ENCODE measurements around the gene MCIDAS. TPM values are rescaled to one million over a fixed set of nuclear protein-coding genes. Genes with fewer than 3 reads are reported as not detected.

MCIDAS gene
- total and polyA plus RNA-seq, 2 of the 13 experiments (the other 11 are each of a cell fraction or from before 2014, with no cell fraction given) = not detected

DNA sequence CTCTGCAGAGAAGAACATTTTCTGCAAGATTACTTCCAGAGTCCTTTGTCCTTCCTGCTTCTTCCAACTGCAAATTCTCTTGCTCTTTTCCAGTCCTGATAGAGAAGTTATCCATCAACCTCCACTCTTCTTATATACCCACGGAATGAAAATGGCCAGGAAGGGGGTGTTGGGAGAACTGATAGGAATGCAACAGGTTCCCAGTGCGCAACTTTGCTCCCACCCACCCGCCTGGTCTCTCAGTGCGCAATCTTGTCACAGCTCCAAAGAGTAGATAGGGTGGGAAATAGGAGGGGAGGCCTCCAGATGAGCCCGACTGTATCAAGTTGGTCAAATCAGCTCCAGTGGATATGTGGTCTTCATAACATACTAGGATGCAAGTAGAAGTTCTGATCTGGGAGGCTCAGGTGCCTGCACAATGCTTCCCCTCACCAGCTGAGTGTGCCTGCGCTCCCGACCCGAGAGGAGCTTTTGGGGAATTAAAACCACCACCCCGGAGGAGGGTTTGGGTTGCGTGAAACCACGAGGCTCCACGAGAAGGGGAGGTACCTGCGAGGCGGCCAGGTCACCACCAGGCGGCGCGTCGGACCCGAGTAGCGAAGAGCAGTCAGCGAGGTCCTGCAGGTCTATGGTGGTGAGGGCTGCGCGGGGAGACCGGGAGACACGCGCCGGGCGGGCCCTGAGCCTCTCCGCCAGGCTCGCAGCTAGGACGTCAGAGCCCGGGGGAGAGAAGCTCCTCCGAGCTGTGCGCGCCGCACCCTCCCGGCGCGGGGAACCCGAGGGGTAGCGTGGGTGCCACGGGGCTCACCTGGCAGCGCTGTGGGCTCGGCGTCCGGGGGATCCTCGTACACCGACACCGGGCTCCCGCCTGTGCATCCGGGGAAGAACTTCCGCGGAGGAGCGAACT is 835 bp downstream of the MCIDAS start (continued):
- TF ChIP-seq, protein P1, sequence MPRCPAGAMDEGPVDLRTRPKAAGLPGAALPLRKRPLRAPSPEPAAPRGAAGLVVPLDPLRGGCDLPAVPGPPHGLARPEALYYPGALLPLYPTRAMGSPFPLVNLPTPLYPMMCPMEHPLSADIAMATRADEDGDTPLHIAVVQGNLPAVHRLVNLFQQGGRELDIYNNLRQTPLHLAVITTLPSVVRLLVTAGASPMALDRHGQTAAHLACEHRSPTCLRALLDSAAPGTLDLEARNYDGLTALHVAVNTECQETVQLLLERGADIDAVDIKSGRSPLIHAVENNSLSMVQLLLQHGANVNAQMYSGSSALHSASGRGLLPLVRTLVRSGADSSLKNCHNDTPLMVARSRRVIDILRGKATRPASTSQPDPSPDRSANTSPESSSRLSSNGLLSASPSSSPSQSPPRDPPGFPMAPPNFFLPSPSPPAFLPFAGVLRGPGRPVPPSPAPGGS (CRISPR knock-in tag; IDR thresholded peaks at IDR 0.05) = no peak; the same call in 1 of the 2 replicates
- no peak for TF ChIP-seq SOX6 (IDR thresholded peaks at IDR 0.05)
- peak; percentile 25; the same call in 1 of the 2 replicates for TF ChIP-seq SOX6 (CRISPR knock-in tag; IDR thresholded peaks at IDR 0.05)
- no peak for TF ChIP-seq RXRB (CRISPR knock-in tag; IDR thresholded peaks at IDR 0.05; ENCODE audit: borderline replicate concordance)
- TF ChIP-seq, protein P2, sequence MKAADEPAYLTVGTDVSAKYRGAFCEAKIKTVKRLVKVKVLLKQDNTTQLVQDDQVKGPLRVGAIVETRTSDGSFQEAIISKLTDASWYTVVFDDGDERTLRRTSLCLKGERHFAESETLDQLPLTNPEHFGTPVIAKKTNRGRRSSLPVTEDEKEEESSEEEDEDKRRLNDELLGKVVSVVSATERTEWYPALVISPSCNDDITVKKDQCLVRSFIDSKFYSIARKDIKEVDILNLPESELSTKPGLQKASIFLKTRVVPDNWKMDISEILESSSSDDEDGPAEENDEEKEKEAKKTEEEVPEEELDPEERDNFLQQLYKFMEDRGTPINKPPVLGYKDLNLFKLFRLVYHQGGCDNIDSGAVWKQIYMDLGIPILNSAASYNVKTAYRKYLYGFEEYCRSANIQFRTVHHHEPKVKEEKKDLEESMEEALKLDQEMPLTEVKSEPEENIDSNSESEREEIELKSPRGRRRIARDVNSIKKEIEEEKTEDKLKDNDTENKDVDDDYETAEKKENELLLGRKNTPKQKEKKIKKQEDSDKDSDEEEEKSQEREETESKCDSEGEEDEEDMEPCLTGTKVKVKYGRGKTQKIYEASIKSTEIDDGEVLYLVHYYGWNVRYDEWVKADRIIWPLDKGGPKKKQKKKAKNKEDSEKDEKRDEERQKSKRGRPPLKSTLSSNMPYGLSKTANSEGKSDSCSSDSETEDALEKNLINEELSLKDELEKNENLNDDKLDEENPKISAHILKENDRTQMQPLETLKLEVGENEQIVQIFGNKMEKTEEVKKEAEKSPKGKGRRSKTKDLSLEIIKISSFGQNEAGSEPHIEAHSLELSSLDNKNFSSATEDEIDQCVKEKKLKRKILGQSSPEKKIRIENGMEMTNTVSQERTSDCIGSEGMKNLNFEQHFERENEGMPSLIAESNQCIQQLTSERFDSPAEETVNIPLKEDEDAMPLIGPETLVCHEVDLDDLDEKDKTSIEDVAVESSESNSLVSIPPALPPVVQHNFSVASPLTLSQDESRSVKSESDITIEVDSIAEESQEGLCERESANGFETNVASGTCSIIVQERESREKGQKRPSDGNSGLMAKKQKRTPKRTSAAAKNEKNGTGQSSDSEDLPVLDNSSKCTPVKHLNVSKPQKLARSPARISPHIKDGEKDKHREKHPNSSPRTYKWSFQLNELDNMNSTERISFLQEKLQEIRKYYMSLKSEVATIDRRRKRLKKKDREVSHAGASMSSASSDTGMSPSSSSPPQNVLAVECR (CRISPR knock-in tag; IDR thresholded peaks at IDR 0.05; ENCODE audit: borderline replicate concordance) = peak; percentile 36; the same call in 1 of the 2 replicates
- TF ChIP-seq, protein P3, sequence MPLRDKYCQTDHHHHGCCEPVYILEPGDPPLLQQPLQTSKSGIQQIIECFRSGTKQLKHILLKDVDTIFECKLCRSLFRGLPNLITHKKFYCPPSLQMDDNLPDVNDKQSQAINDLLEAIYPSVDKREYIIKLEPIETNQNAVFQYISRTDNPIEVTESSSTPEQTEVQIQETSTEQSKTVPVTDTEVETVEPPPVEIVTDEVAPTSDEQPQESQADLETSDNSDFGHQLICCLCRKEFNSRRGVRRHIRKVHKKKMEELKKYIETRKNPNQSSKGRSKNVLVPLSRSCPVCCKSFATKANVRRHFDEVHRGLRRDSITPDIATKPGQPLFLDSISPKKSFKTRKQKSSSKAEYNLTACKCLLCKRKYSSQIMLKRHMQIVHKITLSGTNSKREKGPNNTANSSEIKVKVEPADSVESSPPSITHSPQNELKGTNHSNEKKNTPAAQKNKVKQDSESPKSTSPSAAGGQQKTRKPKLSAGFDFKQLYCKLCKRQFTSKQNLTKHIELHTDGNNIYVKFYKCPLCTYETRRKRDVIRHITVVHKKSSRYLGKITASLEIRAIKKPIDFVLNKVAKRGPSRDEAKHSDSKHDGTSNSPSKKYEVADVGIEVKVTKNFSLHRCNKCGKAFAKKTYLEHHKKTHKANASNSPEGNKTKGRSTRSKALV (CRISPR knock-in tag; IDR thresholded peaks at IDR 0.05) = peak; percentile 81; the same call in 1 of the 2 replicates
- TF ChIP-seq, protein P4, sequence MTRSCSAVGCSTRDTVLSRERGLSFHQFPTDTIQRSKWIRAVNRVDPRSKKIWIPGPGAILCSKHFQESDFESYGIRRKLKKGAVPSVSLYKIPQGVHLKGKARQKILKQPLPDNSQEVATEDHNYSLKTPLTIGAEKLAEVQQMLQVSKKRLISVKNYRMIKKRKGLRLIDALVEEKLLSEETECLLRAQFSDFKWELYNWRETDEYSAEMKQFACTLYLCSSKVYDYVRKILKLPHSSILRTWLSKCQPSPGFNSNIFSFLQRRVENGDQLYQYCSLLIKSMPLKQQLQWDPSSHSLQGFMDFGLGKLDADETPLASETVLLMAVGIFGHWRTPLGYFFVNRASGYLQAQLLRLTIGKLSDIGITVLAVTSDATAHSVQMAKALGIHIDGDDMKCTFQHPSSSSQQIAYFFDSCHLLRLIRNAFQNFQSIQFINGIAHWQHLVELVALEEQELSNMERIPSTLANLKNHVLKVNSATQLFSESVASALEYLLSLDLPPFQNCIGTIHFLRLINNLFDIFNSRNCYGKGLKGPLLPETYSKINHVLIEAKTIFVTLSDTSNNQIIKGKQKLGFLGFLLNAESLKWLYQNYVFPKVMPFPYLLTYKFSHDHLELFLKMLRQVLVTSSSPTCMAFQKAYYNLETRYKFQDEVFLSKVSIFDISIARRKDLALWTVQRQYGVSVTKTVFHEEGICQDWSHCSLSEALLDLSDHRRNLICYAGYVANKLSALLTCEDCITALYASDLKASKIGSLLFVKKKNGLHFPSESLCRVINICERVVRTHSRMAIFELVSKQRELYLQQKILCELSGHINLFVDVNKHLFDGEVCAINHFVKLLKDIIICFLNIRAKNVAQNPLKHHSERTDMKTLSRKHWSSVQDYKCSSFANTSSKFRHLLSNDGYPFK (CRISPR knock-in tag; IDR thresholded peaks at IDR 0.05; ENCODE audit: borderline replicate concordance) = peak; percentile 43; the same call in 1 of the 2 replicates
- TF ChIP-seq SP5 (CRISPR knock-in tag; IDR thresholded peaks at IDR 0.05; ENCODE audit: borderline replicate concordance, low read depth) = no peak
- TF ChIP-seq CCDC6 (CRISPR knock-in tag; IDR thresholded peaks at IDR 0.05) = peak; percentile 51; the same call in 1 of the 2 replicates
- TF ChIP-seq PAF1 (CRISPR knock-in tag; IDR thresholded peaks at IDR 0.05) = no peak
- TF ChIP-seq EHMT2 (IDR thresholded peaks at IDR 0.05; ENCODE audit: borderline replicate concordance, low read depth, low read length) = no peak
- TF ChIP-seq ZNF569 (CRISPR knock-in tag; IDR thresholded peaks at IDR 0.05; ENCODE audit: borderline replicate concordance) = no peak
- no peak; the same call in 1 of the 2 replicates for TF ChIP-seq ZNF333 (CRISPR knock-in tag; IDR thresholded peaks at IDR 0.05; ENCODE audit: borderline replicate concordance)
- TF ChIP-seq, protein P5, sequence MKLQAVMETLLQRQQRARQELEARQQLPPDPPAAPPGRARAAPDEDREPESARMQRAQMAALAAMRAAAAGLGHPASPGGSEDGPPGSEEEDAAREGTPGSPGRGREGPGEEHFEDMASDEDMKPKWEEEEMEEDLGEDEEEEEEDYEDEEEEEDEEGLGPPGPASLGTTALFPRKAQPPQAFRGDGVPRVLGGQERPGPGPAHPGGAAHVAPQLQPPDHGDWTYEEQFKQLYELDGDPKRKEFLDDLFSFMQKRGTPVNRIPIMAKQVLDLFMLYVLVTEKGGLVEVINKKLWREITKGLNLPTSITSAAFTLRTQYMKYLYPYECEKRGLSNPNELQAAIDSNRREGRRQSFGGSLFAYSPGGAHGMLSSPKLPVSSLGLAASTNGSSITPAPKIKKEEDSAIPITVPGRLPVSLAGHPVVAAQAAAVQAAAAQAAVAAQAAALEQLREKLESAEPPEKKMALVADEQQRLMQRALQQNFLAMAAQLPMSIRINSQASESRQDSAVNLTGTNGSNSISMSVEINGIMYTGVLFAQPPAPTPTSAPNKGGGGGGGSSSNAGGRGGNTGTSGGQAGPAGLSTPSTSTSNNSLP (IDR thresholded peaks at IDR 0.05; ENCODE audit: low read depth, low read length) = no peak
- no peak for TF ChIP-seq ZFP90 (CRISPR knock-in tag; IDR thresholded peaks at IDR 0.05; ENCODE audit: borderline replicate concordance)
